NCI-H460 (cell line): ENCODE measurements around the gene WDR70. TPM values are rescaled to one million over a fixed set of nuclear protein-coding genes. Genes with fewer than 3 reads are reported as not detected.
"Not testable (repeated sequence)": the region's sequence is repeated elsewhere in the genome, so short reads cannot be mapped to it uniquely, and the experiment has no call there.

Source experiments
- DNase-seq: peaks from one replicate; pipeline ENCODE4 v3.0.0-alpha.2; 2016; ENCODE audit warnings: low read depth; ENCODE audit errors: extremely low read depth
- total RNA-seq: library from RNA; depleted of rRNA; stranded (reverse); fragments of >200 nt; shearing (Covaris generic); gene quantifications from 2 replicates; pipeline ENCODE4 v1.2.3, GENCODE V29; 2014

Gene WDR70
- total RNA-seq, 1 experiment from 2014 or later: 22.8 TPM

DNA sequence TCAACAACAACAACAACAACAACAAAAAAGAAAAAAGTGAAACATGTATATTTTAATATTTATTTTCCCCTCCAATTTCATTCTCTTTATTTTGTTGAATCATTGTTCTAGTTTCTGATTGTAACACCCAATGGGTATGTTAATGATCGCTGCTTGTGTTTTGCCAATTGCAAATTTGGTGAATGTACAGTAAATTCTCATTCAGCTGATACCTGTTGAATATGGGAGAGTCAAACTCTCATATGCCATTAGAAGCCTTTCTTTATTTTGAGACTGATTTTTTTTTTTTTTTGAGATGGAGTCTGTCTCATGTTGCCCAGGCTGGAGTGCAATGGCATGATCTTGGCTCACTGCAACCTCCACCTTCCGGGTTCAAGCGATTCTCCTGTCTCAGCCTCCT lies 72.9 kb downstream of the WDR70 start:
- DNase-seq: not testable (repeated sequence)

GRCh38 chr5:37453252-37453651 lies 74.1 kb downstream of the WDR70 start:
- DNase-seq: not testable (repeated sequence)

DNA sequence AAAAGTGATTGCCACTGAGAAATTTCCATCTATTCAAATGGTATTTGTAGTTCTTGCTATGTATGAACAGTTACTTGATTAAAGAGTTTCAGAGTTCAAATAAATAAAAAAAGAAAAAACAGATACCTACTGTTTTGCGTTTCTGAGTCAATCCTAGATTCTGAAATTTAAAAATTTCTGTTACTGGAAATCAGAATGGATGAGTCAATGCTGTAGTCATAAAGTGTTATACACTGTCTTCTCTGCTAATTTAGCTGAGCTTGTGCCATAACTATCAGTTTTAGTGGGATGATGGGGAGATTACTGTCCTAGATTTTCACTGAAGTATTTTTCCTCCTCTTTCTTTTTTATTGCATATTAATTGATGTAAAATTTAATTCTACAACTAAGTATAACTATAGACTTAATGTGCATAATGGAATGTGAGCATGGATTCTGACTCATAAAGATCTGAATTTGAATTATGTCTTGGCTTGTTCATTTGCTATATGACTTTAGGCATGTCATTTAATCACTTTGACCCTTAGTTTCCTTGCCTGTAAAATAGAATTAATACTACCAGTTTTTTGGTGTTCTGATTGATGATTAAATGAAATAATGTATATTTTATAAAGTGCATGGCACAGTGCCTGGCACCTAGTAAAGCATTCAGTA lies 75.4 kb downstream of the WDR70 start:
- DNase-seq: not testable (repeated sequence)

DNA sequence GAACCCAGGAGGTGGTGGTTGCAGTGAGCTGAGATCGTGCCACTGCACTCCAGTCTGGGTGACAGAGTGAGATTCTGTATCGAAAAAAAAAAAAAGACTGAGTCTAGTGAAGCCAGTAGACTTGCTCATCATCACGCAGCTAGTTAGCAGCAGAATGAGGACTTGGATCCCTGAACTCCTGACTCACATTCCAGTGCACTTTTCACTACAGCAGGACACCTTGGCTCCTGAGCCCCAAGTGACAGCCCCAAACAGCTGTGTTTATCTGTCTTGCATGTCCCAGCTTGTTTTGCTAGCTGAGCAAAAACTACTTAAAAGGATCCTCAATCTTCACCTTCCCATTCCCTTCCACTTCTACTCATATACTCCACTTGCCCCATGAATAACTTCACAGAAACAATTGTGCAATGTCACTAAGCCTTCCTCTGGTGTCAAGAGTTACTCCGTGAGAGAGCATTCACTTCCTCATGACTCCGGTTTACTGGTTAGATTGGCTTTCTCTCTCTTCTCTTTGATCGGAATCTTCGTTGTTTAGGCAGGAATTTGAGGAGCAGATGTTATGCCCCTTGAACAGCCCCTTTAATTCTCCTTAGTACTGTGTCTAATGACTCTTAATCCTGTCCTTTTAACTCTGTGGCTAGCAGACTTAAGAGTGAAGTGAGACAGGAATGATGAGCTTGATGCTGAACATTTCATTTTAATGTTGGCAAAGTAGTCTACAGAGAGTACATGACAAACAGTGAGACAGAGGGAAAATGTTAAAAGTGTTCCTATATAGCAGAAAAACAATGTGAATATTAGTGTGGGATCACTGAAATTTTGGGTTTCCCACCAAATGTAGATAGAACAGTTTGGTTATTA lies 84.3 kb downstream of the WDR70 start:
- DNase-seq: not testable (repeated sequence)

GRCh38 chr5:37464581-37464980 lies 85.5 kb downstream of the WDR70 start:
- DNase-seq: not testable (repeated sequence)

- not testable (repeated sequence) for DNase-seq
Observed at GRCh38 chr5:37469383-37469782, 90.3 kb downstream of the WDR70 start.

DNA sequence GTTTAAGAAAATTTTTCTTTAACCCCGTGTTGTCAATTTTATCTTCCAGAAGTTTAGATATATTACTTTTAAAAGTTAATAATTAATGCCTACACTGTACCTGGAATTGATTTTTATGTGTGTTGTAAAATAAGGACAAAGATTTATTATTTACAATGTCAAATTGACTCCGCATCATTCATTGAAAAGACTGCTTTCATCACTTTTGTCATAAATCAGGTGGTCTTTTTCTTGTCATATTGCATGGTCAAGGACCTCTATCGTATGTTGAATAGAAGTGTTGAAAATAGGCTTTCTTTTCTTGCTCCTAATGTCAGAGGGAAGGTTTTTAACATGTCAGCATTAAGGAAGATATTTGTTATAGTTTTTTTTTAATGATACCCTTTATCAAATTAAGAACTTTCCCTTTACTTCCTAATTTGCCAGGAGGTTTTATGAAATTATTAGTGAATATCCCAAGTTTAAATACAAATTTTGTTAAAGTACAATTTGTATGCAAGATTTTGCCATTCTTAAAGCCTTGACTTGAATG lies 92.6 kb downstream of the WDR70 start:
- no peak for DNase-seq

DNA sequence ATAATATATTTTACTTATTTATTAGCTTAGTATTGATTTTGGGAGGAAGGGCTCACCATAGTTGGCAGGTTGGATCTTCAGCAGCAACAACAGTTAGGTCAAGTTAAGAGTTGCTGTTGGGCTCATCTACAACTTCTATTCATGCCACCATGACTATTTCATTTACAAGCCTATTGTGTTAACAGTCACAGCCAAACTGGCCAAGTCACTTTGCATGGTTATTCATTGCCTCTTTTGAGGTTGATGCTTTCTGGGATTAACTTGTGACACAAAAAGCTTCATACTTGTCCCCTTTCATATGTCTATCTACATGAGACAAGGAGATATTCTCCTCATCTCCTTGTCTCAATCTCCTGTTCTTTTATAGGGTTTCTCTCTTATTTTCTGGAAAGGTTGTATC lies 98.3 kb downstream of the WDR70 start:
- DNase-seq: no peak

GRCh38 chr5:37478121-37478894 lies 99.2 kb downstream of the WDR70 start:
- DNase-seq: no peak

DNA sequence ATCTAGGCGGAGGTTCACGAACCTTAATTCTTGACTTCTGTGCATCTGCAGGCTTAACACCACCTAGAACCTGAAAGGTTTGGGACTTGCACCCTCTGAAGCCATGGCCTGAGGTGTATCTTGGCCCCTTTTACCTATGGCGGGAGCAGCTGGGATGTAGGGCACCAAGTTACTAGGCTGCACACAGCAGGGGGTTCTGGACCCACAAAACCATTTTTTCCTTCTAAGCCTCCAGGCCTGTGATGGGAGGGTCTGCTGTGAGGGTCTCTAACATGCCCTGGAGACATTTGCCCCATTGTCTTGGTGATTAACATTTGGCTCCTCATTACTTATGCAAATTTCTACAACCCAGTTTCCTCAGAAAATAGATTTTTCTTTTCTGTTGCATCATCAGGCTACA lies 102.3 kb downstream of the WDR70 start:
- not testable (repeated sequence) for DNase-seq

DNA sequence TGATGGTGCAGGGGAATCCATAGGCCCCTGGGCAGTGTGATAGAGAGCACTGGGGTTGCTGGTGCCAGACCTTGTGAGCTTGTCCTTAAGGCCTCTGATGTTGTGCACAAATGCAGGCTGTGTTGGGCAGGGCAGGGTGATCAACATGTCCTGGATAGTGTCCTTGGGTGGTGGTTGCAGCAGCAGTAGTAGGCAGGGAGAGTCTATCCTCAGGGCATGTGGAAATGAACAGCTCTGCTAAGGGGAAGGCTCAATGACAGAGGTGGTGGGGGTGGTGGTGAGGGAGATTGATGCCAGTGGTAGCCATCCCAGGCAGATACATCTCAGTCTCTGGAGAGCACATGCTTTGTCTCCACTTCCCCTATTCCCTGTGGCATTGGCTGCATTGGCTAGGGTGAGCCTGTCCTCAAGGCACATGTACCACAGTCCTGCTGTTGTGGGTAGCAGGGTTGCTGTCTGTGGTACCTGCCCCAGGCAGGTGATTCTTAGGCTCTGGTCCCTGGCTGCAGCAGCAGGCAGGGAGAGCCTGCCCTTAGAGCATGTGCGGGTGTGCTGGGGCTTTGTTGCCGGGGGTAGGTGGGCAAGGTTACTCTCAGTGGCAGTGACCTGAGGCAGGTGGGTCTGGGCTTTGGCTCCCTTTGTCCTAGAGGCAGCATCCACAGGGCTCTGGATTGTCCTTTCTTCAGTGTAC lies 111.1 kb downstream of the WDR70 start:
- no peak for DNase-seq

DNA sequence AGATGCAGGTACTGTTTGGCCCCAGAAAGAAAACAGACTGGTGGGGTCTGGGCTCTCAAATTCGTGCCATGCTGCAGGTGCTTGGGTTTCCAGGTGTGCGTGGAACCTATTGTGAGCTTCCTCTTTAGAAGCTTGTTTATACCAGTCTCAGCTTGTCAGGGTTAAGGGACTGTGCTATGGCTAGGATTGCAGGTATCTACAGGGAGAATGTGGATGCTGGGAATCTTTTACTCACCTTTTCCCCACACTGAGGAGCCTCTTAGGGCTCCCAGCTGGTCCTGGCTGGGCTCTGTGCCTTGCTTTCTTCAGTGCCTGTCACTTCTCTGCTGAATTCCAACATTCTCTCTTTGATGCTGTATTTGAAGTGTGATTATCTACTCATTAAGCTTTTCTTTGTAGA lies 111.8 kb downstream of the WDR70 start:
- DNase-seq: no peak

DNA sequence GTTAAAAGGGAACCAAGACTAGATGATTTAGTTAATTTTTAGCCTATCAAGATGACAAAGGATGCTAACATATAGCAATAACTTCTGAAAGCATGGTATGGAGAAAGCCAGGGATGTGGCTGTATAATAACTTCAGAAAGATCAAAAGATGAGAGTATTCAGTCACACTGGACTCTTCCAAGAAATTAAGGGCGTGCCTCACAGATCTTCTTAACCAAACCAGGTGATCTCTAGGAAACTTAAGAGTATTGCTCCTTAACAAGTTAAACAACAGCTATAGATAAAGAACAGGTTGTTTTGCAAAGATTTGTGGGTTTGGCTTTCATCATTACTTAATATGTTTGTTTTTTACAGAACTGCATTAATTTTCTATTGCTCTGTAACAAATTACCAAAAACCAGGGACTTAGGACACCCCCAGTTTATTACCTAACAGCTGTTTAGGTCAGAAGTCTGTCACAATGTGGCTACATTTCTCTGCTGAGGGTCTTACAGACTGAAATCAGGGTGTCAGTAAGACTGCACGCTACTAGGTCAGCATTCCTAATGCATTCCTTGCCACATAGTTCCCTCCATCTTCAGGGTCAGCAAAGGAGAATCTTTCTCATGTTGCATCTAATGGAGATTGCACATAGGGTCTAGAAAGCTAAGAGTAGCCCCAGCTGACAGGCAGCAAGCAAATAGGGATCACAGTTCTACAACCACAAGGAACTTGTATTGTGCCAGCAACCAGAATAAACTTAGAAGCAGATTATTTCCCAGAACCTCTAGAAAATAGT lies 113.8 kb downstream of the WDR70 start:
- DNase-seq: no peak

GRCh38 chr5:37494756-37495155 lies 115.6 kb downstream of the WDR70 start:
- DNase-seq: no peak

GRCh38 chr5:37495210-37495609 lies 116.1 kb downstream of the WDR70 start:
- DNase-seq: no peak

GRCh38 chr5:37495668-37496347 lies 116.7 kb downstream of the WDR70 start:
- no peak for DNase-seq

DNA sequence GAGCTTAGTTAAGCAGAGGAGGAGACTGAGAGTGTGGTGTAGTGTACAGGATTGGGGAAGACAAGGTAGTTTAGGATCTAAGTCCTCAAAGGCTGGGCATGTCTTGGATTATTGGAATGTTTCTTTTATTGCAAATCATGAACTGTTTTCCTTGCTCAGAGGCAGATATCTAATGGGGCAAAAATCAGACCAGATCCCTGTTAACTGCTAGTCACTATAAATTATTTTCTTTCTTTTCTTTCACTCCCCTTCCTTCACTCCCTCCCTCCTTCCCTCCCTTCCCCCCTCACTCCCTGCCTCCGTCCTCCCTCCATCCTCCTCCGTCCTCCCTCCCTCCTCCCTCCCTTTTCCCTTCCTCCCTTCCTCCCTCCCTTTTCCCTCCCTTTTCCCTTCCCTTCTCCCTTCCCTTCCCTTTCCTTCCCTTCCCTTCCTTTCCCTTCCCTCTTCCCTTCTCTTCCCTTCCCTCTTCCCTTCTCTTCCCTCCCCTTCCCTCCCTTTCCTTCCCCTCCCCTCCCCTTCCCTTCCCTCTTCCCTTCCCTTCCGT lies 117.9 kb downstream of the WDR70 start:
- no peak for DNase-seq

DNA sequence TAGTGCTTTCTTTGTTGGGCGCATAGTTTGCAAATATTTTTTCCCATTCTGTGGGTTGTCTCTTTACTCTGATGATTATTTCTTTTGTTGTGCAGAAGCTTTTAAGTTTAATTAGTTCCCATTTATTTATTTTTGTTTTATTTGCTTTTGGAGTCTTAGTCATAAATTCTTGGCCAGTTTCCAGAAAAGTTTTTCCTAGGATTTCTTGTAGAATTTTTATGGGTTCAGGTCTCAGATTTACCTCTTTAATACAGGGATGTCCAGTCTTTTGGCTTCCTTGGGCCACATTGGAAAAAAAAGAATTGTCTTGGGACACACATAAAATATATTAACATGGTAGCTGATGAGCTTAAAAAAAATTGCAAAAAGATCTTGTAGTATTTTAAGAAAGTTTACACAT lies 122.0 kb downstream of the WDR70 start:
- DNase-seq: no peak

DNA sequence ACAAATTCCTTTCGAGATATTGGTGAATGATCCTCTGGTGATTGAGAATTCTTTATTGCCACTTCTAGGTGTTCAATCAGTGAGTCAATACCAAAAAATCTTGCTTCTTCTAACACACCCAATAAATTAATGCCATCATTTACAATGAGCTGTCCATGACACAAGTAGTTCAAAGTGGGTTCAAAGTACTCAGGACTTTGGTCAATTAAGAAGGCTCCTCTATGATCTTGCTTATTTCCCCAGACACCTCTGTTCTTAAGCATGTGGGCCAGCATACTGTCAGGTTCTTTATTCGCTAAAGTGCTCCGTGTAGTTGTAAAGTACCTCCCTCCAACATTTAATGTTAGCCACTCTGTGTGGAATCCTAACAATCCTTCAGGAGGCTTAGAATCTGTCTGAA lies 127.1 kb downstream of the WDR70 start:
- no peak for DNase-seq
